ENCODE results near the gene LMTK3.

DNA sequence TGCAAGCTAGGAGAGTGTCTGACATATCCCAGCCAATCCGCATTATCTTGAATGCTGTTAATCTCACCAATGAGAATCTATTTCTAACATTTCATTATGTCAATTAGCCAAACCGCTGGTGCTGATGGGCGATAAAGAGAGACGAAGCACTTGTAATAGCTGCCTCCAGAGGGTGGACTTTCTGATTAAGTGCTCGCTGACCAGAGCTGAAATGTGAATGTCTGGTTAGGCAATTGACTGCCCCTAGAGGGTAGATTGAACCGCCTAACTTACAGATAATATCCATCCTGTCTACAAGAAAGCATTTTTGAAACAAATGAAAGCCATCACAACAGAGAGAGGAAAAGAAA lies 66.4 kb downstream of the LMTK3 start:
- TF ChIP-seq, protein P1, sequence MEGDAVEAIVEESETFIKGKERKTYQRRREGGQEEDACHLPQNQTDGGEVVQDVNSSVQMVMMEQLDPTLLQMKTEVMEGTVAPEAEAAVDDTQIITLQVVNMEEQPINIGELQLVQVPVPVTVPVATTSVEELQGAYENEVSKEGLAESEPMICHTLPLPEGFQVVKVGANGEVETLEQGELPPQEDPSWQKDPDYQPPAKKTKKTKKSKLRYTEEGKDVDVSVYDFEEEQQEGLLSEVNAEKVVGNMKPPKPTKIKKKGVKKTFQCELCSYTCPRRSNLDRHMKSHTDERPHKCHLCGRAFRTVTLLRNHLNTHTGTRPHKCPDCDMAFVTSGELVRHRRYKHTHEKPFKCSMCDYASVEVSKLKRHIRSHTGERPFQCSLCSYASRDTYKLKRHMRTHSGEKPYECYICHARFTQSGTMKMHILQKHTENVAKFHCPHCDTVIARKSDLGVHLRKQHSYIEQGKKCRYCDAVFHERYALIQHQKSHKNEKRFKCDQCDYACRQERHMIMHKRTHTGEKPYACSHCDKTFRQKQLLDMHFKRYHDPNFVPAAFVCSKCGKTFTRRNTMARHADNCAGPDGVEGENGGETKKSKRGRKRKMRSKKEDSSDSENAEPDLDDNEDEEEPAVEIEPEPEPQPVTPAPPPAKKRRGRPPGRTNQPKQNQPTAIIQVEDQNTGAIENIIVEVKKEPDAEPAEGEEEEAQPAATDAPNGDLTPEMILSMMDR (IDR thresholded peaks at IDR 0.05; ENCODE audit: poor library complexity): peak; percentile 66
- no peak for TF ChIP-seq EZH2 (IDR thresholded peaks at IDR 0.05; ENCODE audit: borderline replicate concordance)

Measured in hepatocyte (in vitro differentiated cells).